Ascending aorta (tissue), 2 donors: ENCODE data around the gene DPYD. TPM values are rescaled to one million over a fixed set of nuclear protein-coding genes. Genes with fewer than 3 reads are reported as not detected.

Experiments
- DNase-seq, 2 donors: peaks; one replicate each; pipeline ENCODE4 v3.0.0-alpha.2; 2019; ENCODE audit warnings: low spot score in 2 of 2
- H3K27ac ChIP-seq, 2 donors: fragments of 200-600 bp; sonication (generic); one replicate each; pipeline ENCODE4 v1.5.1; 2016 to 2017; ENCODE audit warnings: mild to moderate bottlenecking in 1 of 2
- H3K27me3 ChIP-seq: fragments of 200-600 bp; sonication (generic); one replicate; pipeline ENCODE4 v1.5.1; 2017
- H3K36me3 ChIP-seq, 2 donors: fragments of 200-600 bp; sonication (generic); one replicate each; pipeline ENCODE4 v1.5.1; 2016
- H3K4me1 ChIP-seq, 2 donors: fragments of 200-600 bp; sonication (generic); one replicate each; pipeline ENCODE4 v1.5.1; 2016 to 2017; ENCODE audit warnings: mild to moderate bottlenecking in 1 of 2
- H3K4me3 ChIP-seq, 2 donors: fragments of 200-600 bp; sonication (generic); one replicate each; pipeline ENCODE4 v1.5.1; 2016 to 2017; ENCODE audit warnings: mild to moderate bottlenecking in 1 of 2
- H3K9me3 ChIP-seq, 2 donors: fragments of 200-600 bp; sonication (generic); one replicate each; pipeline ENCODE4 v1.5.1; 2016
- intact Hi-C: fragments of 100-400 bp; cut with DNase I; formaldehyde crosslinking; loops from one replicate; pipeline ENCODE4 v1.15.1; 2023
- total RNA-seq: library from RNA; depleted of rRNA; stranded (reverse); fragments of >200 nt; gene quantifications from one replicate; pipeline ENCODE4 v1.1.0, GENCODE V29; 2016
- TF ChIP-seq, protein P1 (sequence below), 3 experiments: fragments of 200-600 bp in 2 of 3; fragments of 450-650 bp in 1 of 3; sonication (generic) in 2 of 3; IDR thresholded peaks; one replicate each; pipeline ENCODE4 v1.5.1; 2016 to 2019; ENCODE audit warnings: antibody characterized with exemption in 3 of 3, mild to moderate bottlenecking in 1 of 3, moderate library complexity in 1 of 3

Gene DPYD
- total RNA-seq, 1 donor from 2014 or later = 22.9 TPM

DNA sequence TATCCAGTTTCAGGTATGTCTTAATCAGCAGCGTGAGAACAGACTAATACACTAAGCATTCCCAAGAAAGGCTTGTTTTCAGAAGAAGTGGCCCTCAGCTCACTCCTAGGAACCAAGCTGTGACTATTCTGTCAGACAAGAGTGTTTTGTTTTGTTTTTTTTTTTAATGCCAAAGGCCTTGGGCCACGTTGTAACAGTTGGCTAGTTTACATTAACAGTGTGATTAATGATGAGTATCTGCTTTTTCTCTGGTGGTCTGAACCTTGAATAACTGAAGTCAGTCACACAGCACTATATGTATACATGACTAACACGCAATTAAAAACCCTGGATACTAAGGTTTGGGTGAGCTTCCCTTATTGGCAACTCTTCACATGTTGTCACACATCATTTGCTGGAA, 21.9 kb downstream of the DPYD start:
- Histone ChIP-seq H3K4me3 (no peak overlapping the region), H3K27me3 (no peaks in the 10 kb centered on the region), H3K4me1 (no peaks in the 10 kb centered on the region), H3K36me3 (no peaks in the 10 kb centered on the region), H3K9me3 (peaks cover 0 to 4% of the 10 kb centered on the region in 2 donors), H3K27ac (no peak overlapping the region)
- intact Hi-C loops = no loop called here
- no peak for DNase-seq
- TF ChIP-seq, protein P1, sequence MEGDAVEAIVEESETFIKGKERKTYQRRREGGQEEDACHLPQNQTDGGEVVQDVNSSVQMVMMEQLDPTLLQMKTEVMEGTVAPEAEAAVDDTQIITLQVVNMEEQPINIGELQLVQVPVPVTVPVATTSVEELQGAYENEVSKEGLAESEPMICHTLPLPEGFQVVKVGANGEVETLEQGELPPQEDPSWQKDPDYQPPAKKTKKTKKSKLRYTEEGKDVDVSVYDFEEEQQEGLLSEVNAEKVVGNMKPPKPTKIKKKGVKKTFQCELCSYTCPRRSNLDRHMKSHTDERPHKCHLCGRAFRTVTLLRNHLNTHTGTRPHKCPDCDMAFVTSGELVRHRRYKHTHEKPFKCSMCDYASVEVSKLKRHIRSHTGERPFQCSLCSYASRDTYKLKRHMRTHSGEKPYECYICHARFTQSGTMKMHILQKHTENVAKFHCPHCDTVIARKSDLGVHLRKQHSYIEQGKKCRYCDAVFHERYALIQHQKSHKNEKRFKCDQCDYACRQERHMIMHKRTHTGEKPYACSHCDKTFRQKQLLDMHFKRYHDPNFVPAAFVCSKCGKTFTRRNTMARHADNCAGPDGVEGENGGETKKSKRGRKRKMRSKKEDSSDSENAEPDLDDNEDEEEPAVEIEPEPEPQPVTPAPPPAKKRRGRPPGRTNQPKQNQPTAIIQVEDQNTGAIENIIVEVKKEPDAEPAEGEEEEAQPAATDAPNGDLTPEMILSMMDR (IDR thresholded peaks at IDR 0.05) = no peak

DNA sequence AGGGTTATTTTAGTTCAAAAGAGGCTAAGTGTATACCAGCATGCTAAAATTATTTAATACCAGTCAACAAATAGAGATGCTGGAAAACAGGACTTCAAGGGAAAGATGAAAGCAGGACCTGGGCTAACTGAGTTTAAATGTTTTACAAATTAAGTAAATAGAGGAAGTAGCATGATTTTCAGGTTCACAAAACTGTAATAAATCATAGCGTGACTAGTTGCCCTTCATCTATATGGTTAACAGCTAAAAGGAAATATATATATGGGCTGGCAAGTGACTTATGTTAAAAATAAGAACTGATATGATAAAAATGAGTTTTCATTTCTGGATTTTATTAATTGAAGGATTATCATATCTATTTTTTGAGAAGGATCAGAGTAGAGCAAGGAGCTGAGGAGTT, 25.6 kb downstream of the DPYD start:
- Histone ChIP-seq H3K27me3 (no peaks in the 10 kb centered on the region), H3K4me3 (no peak overlapping the region), H3K9me3 (peaks cover 0 to 4% of the 10 kb centered on the region in 2 donors), H3K4me1 (no peaks in the 10 kb centered on the region), H3K36me3 (no peaks in the 10 kb centered on the region), H3K27ac (no peak overlapping the region)
- DNase-seq = no peak
- TF ChIP-seq, protein P1 (IDR thresholded peaks at IDR 0.05) = no peak
- intact Hi-C loops = no loop called here

DNA sequence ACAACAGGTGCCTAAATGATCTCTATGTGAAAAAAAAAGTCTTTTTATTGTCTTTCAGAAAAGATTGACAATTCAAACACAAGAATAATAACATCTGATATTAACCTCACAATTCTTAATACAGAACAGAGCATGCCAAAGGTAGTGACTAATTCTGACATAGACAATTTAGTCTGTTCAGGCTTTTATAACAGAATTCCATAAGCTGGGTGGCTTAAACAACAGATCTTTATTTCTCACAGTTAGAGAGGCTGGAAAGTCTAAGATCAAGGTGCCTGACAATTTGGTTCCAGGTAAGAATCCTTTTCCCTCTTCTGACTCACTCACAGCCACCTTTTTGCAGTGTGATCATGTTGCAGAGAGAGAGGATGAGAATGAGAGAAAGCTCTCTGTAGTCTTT, 27.0 kb downstream of the DPYD start:
- peaks cover 3 to 13% of the 10 kb centered on the region in 2 donors for H3K9me3 ChIP-seq
- no peak overlapping the region for H3K27ac ChIP-seq
- intact Hi-C loops = no loop called here
- TF ChIP-seq, protein P1 (IDR thresholded peaks at IDR 0.05) = no peak
- H3K4me1 ChIP-seq = no peaks in the 10 kb centered on the region
- no peaks in the 10 kb centered on the region for H3K27me3 ChIP-seq
- DNase-seq = no peak
- H3K4me3 ChIP-seq = no peak overlapping the region
- no peaks in the 10 kb centered on the region for H3K36me3 ChIP-seq

DNA sequence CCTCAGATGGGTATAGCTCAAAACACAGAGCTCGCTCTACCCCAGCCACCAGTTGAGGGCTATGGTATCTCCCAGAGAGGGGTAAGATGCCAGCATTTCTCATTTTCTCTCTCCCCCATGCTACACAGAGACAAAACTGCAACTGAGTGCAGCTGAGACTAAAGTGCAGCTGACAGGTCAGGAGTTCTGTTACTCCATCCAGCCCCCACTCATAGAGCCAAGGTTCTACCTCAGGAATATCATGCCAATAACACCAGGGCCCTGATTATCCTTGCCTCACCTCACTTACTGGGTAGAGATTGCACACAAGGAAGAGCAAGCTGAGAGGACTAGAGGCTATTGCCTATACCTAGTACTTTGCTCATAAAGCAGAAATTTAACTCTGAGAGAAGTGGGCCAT, 34.6 kb downstream of the DPYD start:
- Histone ChIP-seq H3K27ac (no peak overlapping the region), H3K9me3 (peaks cover 3 to 22% of the 10 kb centered on the region in 2 donors), H3K27me3 (no peaks in the 10 kb centered on the region), H3K36me3 (no peaks in the 10 kb centered on the region), H3K4me1 (no peaks in the 10 kb centered on the region), H3K4me3 (no peak overlapping the region)
- TF ChIP-seq, protein P1 (IDR thresholded peaks at IDR 0.05) = no peak
- intact Hi-C loops = no loop called here
- no peak for DNase-seq

DNA sequence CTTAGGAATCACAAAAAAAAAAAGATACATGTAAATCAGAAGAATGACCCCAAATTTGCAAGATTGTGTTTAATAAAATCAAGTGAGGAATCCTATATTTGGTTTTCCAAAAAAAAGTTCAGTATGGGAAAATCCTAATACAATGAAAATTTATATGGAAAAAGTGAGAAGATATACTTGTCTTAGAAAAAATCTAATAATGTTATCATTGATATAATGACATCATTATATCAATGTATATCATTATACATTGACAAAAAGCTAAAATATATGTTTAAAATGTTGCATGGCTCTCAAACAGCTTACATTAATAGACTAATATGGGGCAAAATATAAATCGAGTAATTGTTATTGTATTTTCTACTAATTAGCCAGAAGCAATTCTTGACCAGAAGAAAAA, 37.0 kb downstream of the DPYD start:
- intact Hi-C loops = no loop called here
- H3K27me3 ChIP-seq = no peaks in the 10 kb centered on the region
- H3K27ac ChIP-seq = no peak overlapping the region
- no peaks in the 10 kb centered on the region for H3K36me3 ChIP-seq
- peaks cover 0 to 9% of the 10 kb centered on the region in 2 donors for H3K9me3 ChIP-seq
- H3K4me3 ChIP-seq = no peak overlapping the region
- H3K4me1 ChIP-seq = no peaks in the 10 kb centered on the region
- TF ChIP-seq, protein P1 (IDR thresholded peaks at IDR 0.05) = no peak
- no peak for DNase-seq

DNA sequence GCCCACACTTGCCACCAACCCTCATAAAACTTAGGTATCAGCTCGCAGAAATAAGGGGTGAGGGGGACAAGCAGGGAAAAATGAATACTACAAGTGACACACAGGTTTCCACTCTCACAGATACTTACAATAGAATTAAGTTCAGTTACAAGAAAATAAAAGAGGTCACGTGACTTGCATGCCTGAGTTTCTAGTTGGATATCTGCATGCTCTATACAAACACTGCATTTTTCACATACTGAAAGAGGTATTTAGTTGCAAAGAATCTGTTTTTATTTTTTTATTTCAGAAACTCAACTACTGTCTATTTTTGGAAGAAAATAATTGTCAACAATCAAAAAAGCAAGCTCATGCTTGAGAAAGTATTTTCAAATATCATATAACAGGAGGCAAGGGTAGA, 43.5 kb downstream of the DPYD start:
- H3K4me3 ChIP-seq = no peak overlapping the region
- DNase-seq = no peak
- no peaks in the 10 kb centered on the region for H3K9me3 ChIP-seq
- intact Hi-C loops = no loop called here
- no peaks in the 10 kb centered on the region for H3K36me3 ChIP-seq
- no peak overlapping the region for H3K27ac ChIP-seq
- TF ChIP-seq, protein P1 (IDR thresholded peaks at IDR 0.05) = no peak
- H3K27me3 ChIP-seq = no peaks in the 10 kb centered on the region
- H3K4me1 ChIP-seq = no peaks in the 10 kb centered on the region
